GM12892 (cell line): ENCODE data around the gene CCN2.

ENCODE experiments used
- POLR2A ChIP-seq: IDR thresholded peaks from 2 replicates; pipeline ENCODE4 v1.6.1; 2011; ENCODE audit warnings: low read depth, low read length, control low read depth
- POLR2AphosphoS5 ChIP-seq: IDR thresholded peaks from 2 replicates; pipeline ENCODE4 v1.6.1; 2011; ENCODE audit warnings: low read depth, low read length, control low read depth
- TAF1 ChIP-seq: IDR thresholded peaks from 2 replicates; pipeline ENCODE4 v1.6.1; 2011; ENCODE audit warnings: low read depth, mild to moderate bottlenecking, control low read depth, low read length, borderline replicate concordance

DNA sequence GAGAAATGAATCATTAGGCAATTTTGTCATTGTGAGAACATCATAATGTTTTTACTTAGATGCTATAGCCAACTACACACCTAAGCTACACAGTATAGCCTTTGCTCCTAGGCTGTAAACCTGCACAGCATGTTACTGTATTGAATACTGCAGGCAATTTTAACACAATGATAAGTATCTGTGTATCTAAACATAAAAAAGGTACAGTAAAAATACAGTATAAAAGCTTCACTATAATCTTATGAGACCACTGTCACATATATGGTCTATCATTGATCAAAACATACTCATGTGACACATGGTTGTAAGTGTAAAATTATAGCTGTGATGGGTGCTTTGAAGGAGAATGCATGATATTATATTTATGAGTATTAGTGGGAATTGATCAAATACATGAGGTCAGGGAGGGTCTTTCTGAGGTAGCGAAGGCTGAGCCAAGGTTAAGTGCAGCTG lies 29.2 kb upstream of the CCN2 start:
- TF ChIP-seq POLR2AphosphoS5 (no peak), POLR2A (no peak), TAF1 (no peak)
